Muscle layer of duodenum (tissue), 2 donors: ENCODE data around the gene RGS6.

Source experiments
- H3K27ac ChIP-seq: one replicate; pipeline ENCODE4 v1.7.0; 2013; ENCODE audit warnings: mild to moderate bottlenecking, low read length
- H3K27me3 ChIP-seq: one replicate; pipeline ENCODE4 v1.7.0; 2013; ENCODE audit warnings: low read depth, mild to moderate bottlenecking, control low read depth, low read length
- H3K36me3 ChIP-seq, 2 donors: one replicate each; pipeline ENCODE4 v1.7.0; 2013; ENCODE audit warnings: low read length in 2 of 2, control low read depth in 1 of 2, mild to moderate bottlenecking in 1 of 2; ENCODE audit not compliant: insufficient read depth in 2 of 2, control insufficient read depth in 1 of 2
- H3K4me1 ChIP-seq, 2 donors: one replicate each; pipeline ENCODE4 v1.7.0; 2013; ENCODE audit warnings: low read length in 2 of 2, mild to moderate bottlenecking in 2 of 2, control low read depth in 1 of 2, moderate library complexity in 1 of 2; ENCODE audit not compliant: insufficient read depth in 2 of 2, control insufficient read depth in 1 of 2
- H3K4me3 ChIP-seq, 2 donors: one replicate each; pipeline ENCODE4 v1.7.0; 2013; ENCODE audit warnings: low read length in 2 of 2, low read depth in 1 of 2, mild to moderate bottlenecking in 1 of 2
- H3K9me3 ChIP-seq, 2 donors: one replicate each; pipeline ENCODE4 v1.7.0; 2013; ENCODE audit warnings: low read length in 2 of 2, control low read depth in 1 of 2, mild to moderate bottlenecking in 1 of 2; ENCODE audit not compliant: control insufficient read depth in 1 of 2
- donor health status: healthy.

RGS6 gene

GRCh38 chr14:72169521-72169920 lies 237.3 kb downstream of the RGS6 start:
- H3K27me3 ChIP-seq, result no peaks in the 10 kb centered on the region
- H3K36me3 ChIP-seq, result no peaks in the 10 kb centered on the region
- H3K4me1 ChIP-seq, result no peaks in the 10 kb centered on the region
- H3K4me3 ChIP-seq, result no peak overlapping the region
- H3K9me3 ChIP-seq, result peaks cover 0 to 8% of the 10 kb centered on the region in 2 donors
- H3K27ac ChIP-seq, result no peak overlapping the region

- H3K36me3 ChIP-seq, result no peaks in the 10 kb centered on the region
- no peak overlapping the region for H3K27ac ChIP-seq
- H3K9me3 ChIP-seq, result peaks cover 0 to 2% of the 10 kb centered on the region in 2 donors
- H3K4me1 ChIP-seq, result no peaks in the 10 kb centered on the region
- H3K27me3 ChIP-seq, result no peaks in the 10 kb centered on the region
- H3K4me3 ChIP-seq, result no peak overlapping the region
These were observed 239.8 kb downstream of the RGS6 start for GRCh38 chr14:72172049-72172448.

GRCh38 chr14:72172597-72172996 lies 240.4 kb downstream of the RGS6 start:
- no peaks in the 10 kb centered on the region for H3K27me3 ChIP-seq
- H3K36me3 ChIP-seq, result no peaks in the 10 kb centered on the region
- H3K4me1 ChIP-seq, result no peaks in the 10 kb centered on the region
- no peak overlapping the region for H3K4me3 ChIP-seq
- no peaks in the 10 kb centered on the region for H3K9me3 ChIP-seq
- H3K27ac ChIP-seq, result no peak overlapping the region

DNA sequence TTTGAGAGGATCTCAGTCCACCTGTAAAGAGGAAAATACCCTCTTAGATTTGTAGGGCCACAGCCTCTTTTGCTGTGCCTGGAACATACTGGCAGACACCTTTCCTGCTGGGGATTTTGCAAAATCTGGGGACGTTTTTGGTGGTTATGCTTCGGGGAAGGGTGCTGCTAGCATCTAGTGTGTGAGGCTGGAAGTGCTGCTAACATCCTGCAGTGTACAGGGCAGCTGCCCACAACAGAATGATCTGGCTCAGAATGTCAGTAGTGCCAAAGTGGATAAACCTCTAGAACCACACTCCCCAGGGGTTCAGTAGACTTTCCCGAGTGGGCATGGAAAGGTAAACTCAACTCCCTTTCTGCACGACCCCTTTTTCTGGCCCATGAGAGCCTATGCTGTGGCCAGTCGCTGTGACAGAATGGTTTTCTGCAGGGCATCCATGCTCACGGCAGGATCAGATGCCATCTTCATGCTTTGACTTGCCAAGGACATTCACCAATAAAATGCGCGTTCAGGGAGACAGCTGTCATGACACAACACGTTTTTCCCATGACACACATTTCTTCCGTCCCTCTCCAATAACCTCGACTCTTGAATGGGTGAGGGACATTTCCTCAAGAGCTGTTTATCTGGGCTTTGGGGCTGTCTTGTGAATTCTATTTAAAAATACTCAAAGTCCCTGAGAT lies 240.9 kb downstream of the RGS6 start:
- Histone ChIP-seq H3K27ac (no peak overlapping the region), H3K9me3 (no peaks in the 10 kb centered on the region), H3K36me3 (no peaks in the 10 kb centered on the region), H3K27me3 (no peaks in the 10 kb centered on the region), H3K4me3 (no peak overlapping the region), H3K4me1 (no peaks in the 10 kb centered on the region)

GRCh38 chr14:72177251-72177650 lies 245.0 kb downstream of the RGS6 start:
- Histone ChIP-seq H3K27ac (no peak overlapping the region), H3K27me3 (no peaks in the 10 kb centered on the region), H3K4me1 (no peaks in the 10 kb centered on the region), H3K4me3 (no peak overlapping the region), H3K9me3 (no peaks in the 10 kb centered on the region), H3K36me3 (no peaks in the 10 kb centered on the region)

DNA sequence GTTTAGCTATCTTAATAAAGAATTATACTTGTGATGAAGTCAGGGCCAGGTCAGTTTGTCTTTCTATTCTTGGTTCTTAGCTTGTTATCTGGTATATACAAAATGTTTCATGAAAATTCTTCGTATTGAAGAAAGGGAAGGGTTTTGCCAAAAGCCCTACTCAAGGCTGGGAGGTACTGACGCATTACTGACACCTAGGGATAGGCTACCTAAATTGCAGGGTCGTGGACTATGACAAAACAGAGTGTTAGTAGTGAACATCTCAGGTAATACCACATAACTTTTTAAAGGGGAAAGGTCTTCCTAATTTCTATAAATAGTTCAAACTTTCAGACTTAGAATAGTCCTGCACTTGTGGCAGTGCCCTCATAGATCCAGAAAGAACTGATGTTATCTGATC lies 246.3 kb downstream of the RGS6 start:
- Histone ChIP-seq H3K27ac (no peak overlapping the region), H3K27me3 (no peaks in the 10 kb centered on the region), H3K4me1 (peaks cover 0 to under 1% of the 10 kb centered on the region in 2 donors), H3K4me3 (no peak overlapping the region), H3K9me3 (no peaks in the 10 kb centered on the region), H3K36me3 (no peaks in the 10 kb centered on the region)

- no peaks in the 10 kb centered on the region for H3K9me3 ChIP-seq
- no peaks in the 10 kb centered on the region for H3K36me3 ChIP-seq
- no peak overlapping the region for H3K4me3 ChIP-seq
- no peak overlapping the region for H3K27ac ChIP-seq
- peaks cover 0 to 22% of the 10 kb centered on the region in 2 donors for H3K4me1 ChIP-seq
- no peaks in the 10 kb centered on the region for H3K27me3 ChIP-seq
These were observed 250.6 kb downstream of the RGS6 start for GRCh38 chr14:72182708-72183432.

DNA sequence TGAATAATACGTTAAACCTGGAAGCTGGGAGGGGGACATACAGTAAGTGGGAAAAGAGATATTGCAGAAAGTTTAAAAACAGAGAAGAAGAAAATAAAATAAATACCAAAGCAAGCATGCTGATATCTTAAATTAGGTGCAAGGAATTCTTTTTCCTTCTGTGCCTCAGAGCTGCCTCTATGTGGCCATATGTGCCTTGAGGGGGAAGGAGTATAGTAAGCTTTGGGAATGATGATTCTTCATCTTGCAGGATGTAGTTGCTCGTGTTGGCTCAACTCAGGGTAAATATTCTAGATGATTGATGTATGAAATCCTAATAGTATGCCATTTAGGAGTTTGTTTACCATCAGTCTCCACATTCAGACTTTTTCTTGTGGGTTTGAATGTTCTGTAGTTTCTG lies 251.4 kb downstream of the RGS6 start:
- Histone ChIP-seq H3K27ac (no peak overlapping the region), H3K4me1 (peaks cover 0 to 22% of the 10 kb centered on the region in 2 donors)

GRCh38 chr14:72186523-72186922 lies 254.3 kb downstream of the RGS6 start:
- Histone ChIP-seq H3K4me3 (no peak overlapping the region), H3K9me3 (no peaks in the 10 kb centered on the region), H3K27me3 (no peaks in the 10 kb centered on the region), H3K4me1 (peaks cover 0 to 22% of the 10 kb centered on the region in 2 donors), H3K36me3 (no peaks in the 10 kb centered on the region), H3K27ac (no peak overlapping the region)

More for the DNA sequence above, 251.4 kb downstream of the RGS6 start:
- H3K36me3 ChIP-seq, result no peaks in the 10 kb centered on the region
- H3K4me3 ChIP-seq, result no peak overlapping the region
- H3K9me3 ChIP-seq, result no peaks in the 10 kb centered on the region
- H3K27me3 ChIP-seq, result no peaks in the 10 kb centered on the region

GRCh38 chr14:72196237-72197015 lies 264.2 kb downstream of the RGS6 start:
- H3K4me1 ChIP-seq, result no peaks in the 10 kb centered on the region
- H3K9me3 ChIP-seq, result no peaks in the 10 kb centered on the region
- no peaks in the 10 kb centered on the region for H3K27me3 ChIP-seq
- no peak overlapping the region for H3K27ac ChIP-seq
- no peak overlapping the region for H3K4me3 ChIP-seq
- no peaks in the 10 kb centered on the region for H3K36me3 ChIP-seq

DNA sequence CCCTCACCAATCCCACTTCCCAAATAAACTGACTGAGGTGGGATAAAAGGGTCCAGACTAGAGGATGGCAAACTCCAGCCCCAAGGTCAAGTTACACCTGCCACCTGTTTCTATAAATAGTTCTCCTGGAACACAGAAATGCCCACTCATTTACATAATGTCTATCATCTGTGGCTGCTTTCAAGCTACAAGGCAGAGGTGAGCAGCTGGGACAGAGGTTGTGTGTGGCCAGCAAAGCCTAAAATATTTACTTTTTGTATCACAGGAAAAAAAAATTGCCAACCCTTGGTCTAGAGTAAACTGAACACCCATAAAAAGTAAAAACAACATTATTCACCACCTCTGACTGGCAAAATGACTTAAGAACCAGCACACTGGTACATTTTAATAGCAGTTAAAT lies 269.4 kb downstream of the RGS6 start:
- no peaks in the 10 kb centered on the region for H3K27me3 ChIP-seq
- no peaks in the 10 kb centered on the region for H3K9me3 ChIP-seq
- no peak overlapping the region for H3K4me3 ChIP-seq
- no peaks in the 10 kb centered on the region for H3K4me1 ChIP-seq
- H3K36me3 ChIP-seq, result no peaks in the 10 kb centered on the region
- no peak overlapping the region for H3K27ac ChIP-seq
